Liver (tissue), 9 donors: ENCODE measurements around the gene UCK2. TPM values are rescaled to one million over a fixed set of nuclear protein-coding genes. Genes with fewer than 3 reads are reported as not detected.
A peak's percentile ranks its signal among the peaks of the same experiment; 100 is the strongest.

Source experiments
- DNase-seq: peaks from one replicate; pipeline ENCODE4 v3.0.0-alpha.2; 2017; ENCODE audit warnings: low spot score
- H3K27ac ChIP-seq, 2 donors: one replicate each; pipeline ENCODE4 v1.7.0; 2013; ENCODE audit warnings: inconsistent platforms in 2 of 2, low read length in 2 of 2, control low read depth in 1 of 2, low read depth in 1 of 2, mild to moderate bottlenecking in 1 of 2
- H3K27me3 ChIP-seq, 4 donors: one replicate each; pipeline versions ENCODE4 v1.6.1 to v1.7.0; 2013; ENCODE audit warnings: low read length in 3 of 4, inconsistent platforms in 1 of 4, mild to moderate bottlenecking in 1 of 4, moderate library complexity in 1 of 4; ENCODE audit not compliant: control insufficient read depth in 4 of 4, insufficient read depth in 4 of 4
- H3K36me3 ChIP-seq, 4 donors: one replicate each; pipeline versions ENCODE4 v1.6.1 to v1.7.0; 2013; ENCODE audit warnings: low read length in 3 of 4, mild to moderate bottlenecking in 3 of 4, low read depth in 1 of 4, moderate library complexity in 1 of 4; ENCODE audit not compliant: control insufficient read depth in 4 of 4, insufficient read depth in 3 of 4
- H3K4me1 ChIP-seq, 4 donors: one replicate each; pipeline versions ENCODE4 v1.6.1 to v1.7.0; 2013; ENCODE audit warnings: low read length in 3 of 4, mild to moderate bottlenecking in 3 of 4, moderate library complexity in 1 of 4; ENCODE audit not compliant: control insufficient read depth in 4 of 4, insufficient read depth in 4 of 4
- H3K4me3 ChIP-seq, 3 donors: one replicate each; pipeline versions ENCODE4 v1.6.1 to v1.7.0; 2013; ENCODE audit warnings: low read length in 3 of 3, control low read depth in 1 of 3, low read depth in 1 of 3, mild to moderate bottlenecking in 1 of 3
- H3K9ac ChIP-seq, 2 donors: one replicate each; pipeline ENCODE4 v1.7.0; 2013; ENCODE audit warnings: low read length in 2 of 2, mild to moderate bottlenecking in 2 of 2, moderate library complexity in 2 of 2, control low read depth in 1 of 2, low read depth in 1 of 2
- H3K9me3 ChIP-seq, 4 donors: one replicate each; pipeline versions ENCODE4 v1.6.1 to v1.7.0; 2013; ENCODE audit warnings: low read length in 3 of 4; ENCODE audit not compliant: control insufficient read depth in 4 of 4
- ATF3 ChIP-seq: IDR thresholded peaks from 2 replicates; pipeline ENCODE4 v1.6.1; 2016; ENCODE audit warnings: antibody characterized with exemption
- EGR1 ChIP-seq, 2 donors: IDR thresholded peaks; 2 replicates each; pipeline ENCODE4 v1.6.1; 2016 to 2018; ENCODE audit warnings: antibody characterized with exemption in 2 of 2, low read depth in 2 of 2
- FOXA1 ChIP-seq: IDR thresholded peaks from 2 replicates; pipeline ENCODE4 v1.6.1; 2016; ENCODE audit warnings: antibody characterized with exemption
- FOXA2 ChIP-seq: IDR thresholded peaks from 2 replicates; pipeline ENCODE4 v1.6.1; 2016; ENCODE audit warnings: antibody characterized with exemption
- HNF4A ChIP-seq, 2 donors: conservative IDR thresholded peaks; 2 replicates each; pipeline ENCODE4 v1.6.1; 2016; ENCODE audit warnings: antibody characterized with exemption in 2 of 2, mild to moderate bottlenecking in 2 of 2
- HNF4G ChIP-seq: IDR thresholded peaks from 2 replicates; pipeline ENCODE4 v1.6.1; 2016; ENCODE audit warnings: antibody characterized with exemption
- JUND ChIP-seq, 2 donors: IDR thresholded peaks; 2 replicates each; pipeline ENCODE4 v1.6.1; 2016; ENCODE audit warnings: antibody characterized with exemption in 2 of 2
- MAX ChIP-seq: IDR thresholded peaks from 2 replicates; pipeline ENCODE4 v1.6.1; 2016; ENCODE audit warnings: antibody characterized with exemption
- NR2F2 ChIP-seq: IDR thresholded peaks from 2 replicates; pipeline ENCODE4 v1.6.1; 2016; ENCODE audit warnings: antibody characterized with exemption
- RXRA ChIP-seq, 2 donors: IDR thresholded peaks; 2 replicates each; pipeline ENCODE4 v1.6.1; 2017 to 2018; ENCODE audit warnings: antibody characterized with exemption in 2 of 2, mild to moderate bottlenecking in 1 of 2
- SP1 ChIP-seq: IDR thresholded peaks from 2 replicates; pipeline ENCODE4 v1.6.1; 2018; ENCODE audit warnings: antibody characterized with exemption, mild to moderate bottlenecking
- TAF1 ChIP-seq: conservative IDR thresholded peaks from 2 replicates; pipeline ENCODE4 v1.6.1; 2016; ENCODE audit warnings: antibody characterized with exemption, mild to moderate bottlenecking
- YY1 ChIP-seq: IDR thresholded peaks from 2 replicates; pipeline ENCODE4 v1.6.1; 2016; ENCODE audit warnings: antibody characterized with exemption, mild to moderate bottlenecking
- WGBS: extraction: QIAGEN DNeasy Blood & Tissue Kit; methylation state at CpG from one replicate; pipeline ENCODE4 v1.1.7; 2013; 5-methylcytosine and 5-hydroxymethylcytosine counted together
- polyA plus RNA-seq, 2 donors: library from polyadenylated mRNA; stranded (reverse) in 1 of 2; unstranded in 1 of 2; fragments of 200-250 nt in 1 of 2; fragments of >200 nt in 1 of 2; fragmentation: Nextera tagmentation in 1 of 2; extraction: Ambion mirVana in 1 of 2; gene quantifications; one replicate each; pipeline versions ENCODE4 v1.2.1 to v1.2.3, GENCODE V29; 2013 to 2015
- total RNA-seq, 2 donors: library from RNA; depleted of rRNA; stranded (reverse); fragments of >200 nt; gene quantifications; one replicate each; pipeline ENCODE4 v1.2.3, GENCODE V29; 2014
- TF ChIP-seq, protein P1 (sequence below): fragments of 150-350 bp; IDR thresholded peaks from 2 replicates; pipeline ENCODE4 v1.5.1; 2017; ENCODE audit warnings: improper control_type of control experiment, low read depth, low read length; ENCODE audit not compliant: missing input control
- TF ChIP-seq, protein P2 (sequence below): IDR thresholded peaks from 2 replicates; pipeline ENCODE4 v1.6.1; 2016; ENCODE audit warnings: antibody characterized with exemption
- TF ChIP-seq, protein P3 (sequence below): IDR thresholded peaks from 2 replicates; pipeline ENCODE4 v1.6.1; 2016; ENCODE audit warnings: antibody characterized with exemption, mild to moderate bottlenecking
- donor health status: healthy.
- donor health status: healthy.
- donor health status: healthy.
- donor health status: healthy.
- donor health status: healthy.

UCK2 gene
- total and polyA plus RNA-seq, 4 donors = 8.9 to 25.5 (median 17.3) TPM

DNA sequence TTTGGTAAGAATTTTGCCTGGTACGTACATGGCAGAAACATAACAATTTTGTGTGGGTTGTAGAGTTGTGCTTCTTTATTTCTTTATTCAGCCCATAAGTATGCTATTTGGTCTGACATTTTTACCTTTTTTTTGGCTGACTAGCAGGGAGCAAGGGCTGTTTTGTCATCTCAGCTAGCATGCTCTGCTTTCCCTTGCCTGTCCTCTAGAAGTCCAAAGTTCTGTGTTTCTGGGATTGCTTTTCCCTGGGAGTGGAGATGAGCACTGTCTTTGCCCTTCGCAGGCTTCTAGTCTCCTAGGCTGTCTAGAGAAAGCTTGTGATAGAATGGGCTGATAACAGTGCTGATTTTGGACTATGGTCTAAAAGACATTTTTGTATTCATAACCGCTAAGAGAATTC, 7.5 kb downstream of the UCK2 start:
- 96% methylated on average over 3 of the region's 3 CpGs for WGBS
- DNase-seq = no peak
- peaks cover 0 to 2% (median 0%) of the 10 kb centered on the region in 4 donors for H3K4me1 ChIP-seq
- H3K4me3 ChIP-seq = no peak overlapping the region
- no peak overlapping the region for H3K9ac ChIP-seq
- peak; percentile 35 to 50 for TF ChIP-seq HNF4A (conservative IDR thresholded peaks at IDR 0.05)
- no peak for TF ChIP-seq SP1
- H3K9me3 ChIP-seq = no peaks in the 10 kb centered on the region
- H3K27ac ChIP-seq = no peak overlapping the region
- H3K36me3 ChIP-seq = no peaks in the 10 kb centered on the region
- no peaks in the 10 kb centered on the region for H3K27me3 ChIP-seq

- peaks cover 0 to 2% (median 0%) of the 10 kb centered on the region in 4 donors for H3K4me1 ChIP-seq
- H3K27me3 ChIP-seq = no peaks in the 10 kb centered on the region
- H3K9ac ChIP-seq = no peak overlapping the region
- H3K36me3 ChIP-seq = no peaks in the 10 kb centered on the region
- TF ChIP-seq, protein P1, sequence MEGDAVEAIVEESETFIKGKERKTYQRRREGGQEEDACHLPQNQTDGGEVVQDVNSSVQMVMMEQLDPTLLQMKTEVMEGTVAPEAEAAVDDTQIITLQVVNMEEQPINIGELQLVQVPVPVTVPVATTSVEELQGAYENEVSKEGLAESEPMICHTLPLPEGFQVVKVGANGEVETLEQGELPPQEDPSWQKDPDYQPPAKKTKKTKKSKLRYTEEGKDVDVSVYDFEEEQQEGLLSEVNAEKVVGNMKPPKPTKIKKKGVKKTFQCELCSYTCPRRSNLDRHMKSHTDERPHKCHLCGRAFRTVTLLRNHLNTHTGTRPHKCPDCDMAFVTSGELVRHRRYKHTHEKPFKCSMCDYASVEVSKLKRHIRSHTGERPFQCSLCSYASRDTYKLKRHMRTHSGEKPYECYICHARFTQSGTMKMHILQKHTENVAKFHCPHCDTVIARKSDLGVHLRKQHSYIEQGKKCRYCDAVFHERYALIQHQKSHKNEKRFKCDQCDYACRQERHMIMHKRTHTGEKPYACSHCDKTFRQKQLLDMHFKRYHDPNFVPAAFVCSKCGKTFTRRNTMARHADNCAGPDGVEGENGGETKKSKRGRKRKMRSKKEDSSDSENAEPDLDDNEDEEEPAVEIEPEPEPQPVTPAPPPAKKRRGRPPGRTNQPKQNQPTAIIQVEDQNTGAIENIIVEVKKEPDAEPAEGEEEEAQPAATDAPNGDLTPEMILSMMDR = no peak
- no peak overlapping the region for H3K4me3 ChIP-seq
- DNase-seq = no peak
- no peaks in the 10 kb centered on the region for H3K9me3 ChIP-seq
- H3K27ac ChIP-seq = no peak overlapping the region
- WGBS = 81% methylated on average over 6 of the region's 6 CpGs
These were observed 9.5 kb downstream of the UCK2 start for GRCh38 chr1:165836664-165837482.

GRCh38 chr1:165837838-165838364, 10.5 kb downstream of the UCK2 start:
- WGBS = 66% methylated on average over 6 of the region's 6 CpGs
- no peaks in the 10 kb centered on the region for H3K9me3 ChIP-seq
- TF ChIP-seq FOXA2 (no peak), TAF1 (no peak), MAX (no peak), JUND (IDR thresholded peaks at IDR 0.05) (no peak), RXRA (IDR thresholded peaks at IDR 0.05) (no peak), EGR1 (IDR thresholded peaks at IDR 0.05; ENCODE audit: low read depth in 2 of 2) (no peak), NR2F2 (no peak), YY1 (no peak), HNF4G (no peak), ATF3 (no peak), FOXA1 (no peak), SP1 (no peak)
- TF ChIP-seq, protein P1 = no peak
- TF ChIP-seq, protein P2, sequence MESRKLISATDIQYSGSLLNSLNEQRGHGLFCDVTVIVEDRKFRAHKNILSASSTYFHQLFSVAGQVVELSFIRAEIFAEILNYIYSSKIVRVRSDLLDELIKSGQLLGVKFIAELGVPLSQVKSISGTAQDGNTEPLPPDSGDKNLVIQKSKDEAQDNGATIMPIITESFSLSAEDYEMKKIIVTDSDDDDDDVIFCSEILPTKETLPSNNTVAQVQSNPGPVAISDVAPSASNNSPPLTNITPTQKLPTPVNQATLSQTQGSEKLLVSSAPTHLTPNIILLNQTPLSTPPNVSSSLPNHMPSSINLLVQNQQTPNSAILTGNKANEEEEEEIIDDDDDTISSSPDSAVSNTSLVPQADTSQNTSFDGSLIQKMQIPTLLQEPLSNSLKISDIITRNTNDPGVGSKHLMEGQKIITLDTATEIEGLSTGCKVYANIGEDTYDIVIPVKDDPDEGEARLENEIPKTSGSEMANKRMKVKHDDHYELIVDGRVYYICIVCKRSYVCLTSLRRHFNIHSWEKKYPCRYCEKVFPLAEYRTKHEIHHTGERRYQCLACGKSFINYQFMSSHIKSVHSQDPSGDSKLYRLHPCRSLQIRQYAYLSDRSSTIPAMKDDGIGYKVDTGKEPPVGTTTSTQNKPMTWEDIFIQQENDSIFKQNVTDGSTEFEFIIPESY = no peak
- TF ChIP-seq, protein P3, sequence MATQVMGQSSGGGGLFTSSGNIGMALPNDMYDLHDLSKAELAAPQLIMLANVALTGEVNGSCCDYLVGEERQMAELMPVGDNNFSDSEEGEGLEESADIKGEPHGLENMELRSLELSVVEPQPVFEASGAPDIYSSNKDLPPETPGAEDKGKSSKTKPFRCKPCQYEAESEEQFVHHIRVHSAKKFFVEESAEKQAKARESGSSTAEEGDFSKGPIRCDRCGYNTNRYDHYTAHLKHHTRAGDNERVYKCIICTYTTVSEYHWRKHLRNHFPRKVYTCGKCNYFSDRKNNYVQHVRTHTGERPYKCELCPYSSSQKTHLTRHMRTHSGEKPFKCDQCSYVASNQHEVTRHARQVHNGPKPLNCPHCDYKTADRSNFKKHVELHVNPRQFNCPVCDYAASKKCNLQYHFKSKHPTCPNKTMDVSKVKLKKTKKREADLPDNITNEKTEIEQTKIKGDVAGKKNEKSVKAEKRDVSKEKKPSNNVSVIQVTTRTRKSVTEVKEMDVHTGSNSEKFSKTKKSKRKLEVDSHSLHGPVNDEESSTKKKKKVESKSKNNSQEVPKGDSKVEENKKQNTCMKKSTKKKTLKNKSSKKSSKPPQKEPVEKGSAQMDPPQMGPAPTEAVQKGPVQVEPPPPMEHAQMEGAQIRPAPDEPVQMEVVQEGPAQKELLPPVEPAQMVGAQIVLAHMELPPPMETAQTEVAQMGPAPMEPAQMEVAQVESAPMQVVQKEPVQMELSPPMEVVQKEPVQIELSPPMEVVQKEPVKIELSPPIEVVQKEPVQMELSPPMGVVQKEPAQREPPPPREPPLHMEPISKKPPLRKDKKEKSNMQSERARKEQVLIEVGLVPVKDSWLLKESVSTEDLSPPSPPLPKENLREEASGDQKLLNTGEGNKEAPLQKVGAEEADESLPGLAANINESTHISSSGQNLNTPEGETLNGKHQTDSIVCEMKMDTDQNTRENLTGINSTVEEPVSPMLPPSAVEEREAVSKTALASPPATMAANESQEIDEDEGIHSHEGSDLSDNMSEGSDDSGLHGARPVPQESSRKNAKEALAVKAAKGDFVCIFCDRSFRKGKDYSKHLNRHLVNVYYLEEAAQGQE = no peak
- H3K27me3 ChIP-seq = no peaks in the 10 kb centered on the region
- no peak overlapping the region for H3K4me3 ChIP-seq
- H3K36me3 ChIP-seq = no peaks in the 10 kb centered on the region
- no peak for DNase-seq
- H3K9ac ChIP-seq = no peak overlapping the region
- H3K4me1 ChIP-seq = peaks cover 0 to 3% (median 1%) of the 10 kb centered on the region in 4 donors
- H3K27ac ChIP-seq = no peak overlapping the region
